ENCODE measurements around the gene USE1. TPM values are rescaled to one million over a fixed set of nuclear protein-coding genes. Genes with fewer than 3 reads are reported as not detected.

The USE1 gene
- total and polyA plus RNA-seq, 9 of the 15 experiments (the other 6 are each of a cell fraction or from before 2014, with no cell fraction given), result 17.3 to 52.4 (median 34.0) TPM

GRCh38 chr19:17235300-17235970 is 20.3 kb downstream of the USE1 start (continued):
- TF ChIP-seq ELF1 (tag; IDR thresholded peaks at IDR 0.05) (no peak), GTF2F1 (IDR thresholded peaks at IDR 0.05; ENCODE audit: low read depth, low read length) (no peak), MBD1 (CRISPR knock-in tag; IDR thresholded peaks at IDR 0.05) (no peak), HDAC8 (tag; IDR thresholded peaks at IDR 0.05) (peak; percentile 83), BACH1 (tag; IDR thresholded peaks at IDR 0.05) (no peak), EZH2 (IDR thresholded peaks at IDR 0.05; ENCODE audit: borderline replicate concordance, low read depth, low read length) (no peak), ZC3H4 (CRISPR knock-in tag; IDR thresholded peaks at IDR 0.05; ENCODE audit: borderline replicate concordance) (no peak), ZFP36 (IDR thresholded peaks at IDR 0.05; ENCODE audit: low read depth, low read length, partially characterized antibody) (no peak), ZNF134 (CRISPR knock-in tag; conservative IDR thresholded peaks at IDR 0.05) (no peak), RNF2 (IDR thresholded peaks at IDR 0.05) (peak; percentile 40; the same call in 1 of the 2 replicates), ZC3H11A (IDR thresholded peaks at IDR 0.05; ENCODE audit: low read depth, low read length) (no peak), RREB1 (CRISPR knock-in tag; IDR thresholded peaks at IDR 0.05) (peak; percentile 64), MTA2 (IDR thresholded peaks at IDR 0.05; ENCODE audit: low read depth) (no peak), NUFIP1 (IDR thresholded peaks at IDR 0.05; ENCODE audit: partially characterized antibody) (no peak), TBP (optimal IDR thresholded peaks at IDR 0.05; ENCODE audit: low read depth, low read length) (peak; percentile 10), C11orf30 (IDR thresholded peaks at IDR 0.05; ENCODE audit: low read depth) (no peak), PKNOX1 (IDR thresholded peaks at IDR 0.05) (no peak)
- TF ChIP-seq, protein P1, sequence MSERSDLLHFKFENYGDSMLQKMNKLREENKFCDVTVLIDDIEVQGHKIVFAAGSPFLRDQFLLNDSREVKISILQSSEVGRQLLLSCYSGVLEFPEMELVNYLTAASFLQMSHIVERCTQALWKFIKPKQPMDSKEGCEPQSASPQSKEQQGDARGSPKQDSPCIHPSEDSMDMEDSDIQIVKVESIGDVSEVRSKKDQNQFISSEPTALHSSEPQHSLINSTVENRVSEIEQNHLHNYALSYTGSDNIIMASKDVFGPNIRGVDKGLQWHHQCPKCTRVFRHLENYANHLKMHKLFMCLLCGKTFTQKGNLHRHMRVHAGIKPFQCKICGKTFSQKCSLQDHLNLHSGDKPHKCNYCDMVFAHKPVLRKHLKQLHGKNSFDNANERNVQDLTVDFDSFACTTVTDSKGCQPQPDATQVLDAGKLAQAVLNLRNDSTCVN (CRISPR knock-in tag; IDR thresholded peaks at IDR 0.05), result no peak
- TF ChIP-seq, protein P2, sequence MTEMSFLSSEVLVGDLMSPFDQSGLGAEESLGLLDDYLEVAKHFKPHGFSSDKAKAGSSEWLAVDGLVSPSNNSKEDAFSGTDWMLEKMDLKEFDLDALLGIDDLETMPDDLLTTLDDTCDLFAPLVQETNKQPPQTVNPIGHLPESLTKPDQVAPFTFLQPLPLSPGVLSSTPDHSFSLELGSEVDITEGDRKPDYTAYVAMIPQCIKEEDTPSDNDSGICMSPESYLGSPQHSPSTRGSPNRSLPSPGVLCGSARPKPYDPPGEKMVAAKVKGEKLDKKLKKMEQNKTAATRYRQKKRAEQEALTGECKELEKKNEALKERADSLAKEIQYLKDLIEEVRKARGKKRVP (CRISPR knock-in tag; IDR thresholded peaks at IDR 0.05), result no peak

Measured in K562 (cell line).